ENCODE data around the gene NEUROD2. TPM values are rescaled to one million over a fixed set of nuclear protein-coding genes. Genes with fewer than 3 reads are reported as not detected.

Gene NEUROD2
- total RNA-seq, 4 donors from 2014 or later: 0.06 TPM; not detected in 3

DNA sequence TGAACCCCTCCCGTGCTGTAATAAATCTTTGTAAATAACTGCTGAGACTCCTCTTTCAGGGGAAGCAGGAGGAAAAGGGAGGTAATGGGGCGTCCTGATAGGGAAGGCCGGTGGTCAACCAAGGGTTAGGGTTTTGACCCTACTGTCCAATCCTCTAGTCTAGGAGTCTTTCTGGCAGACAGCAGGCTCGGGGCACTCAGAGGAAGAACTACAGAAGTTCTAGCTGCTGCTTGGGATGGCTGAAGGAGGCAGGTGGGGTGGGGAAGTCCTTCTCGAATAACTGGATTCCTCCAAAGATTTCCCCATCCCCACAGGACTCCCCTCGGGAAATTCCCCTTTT lies 28.8 kb upstream of the NEUROD2 start:
- DNase-seq (ENCODE audit: low spot score): no peak
- TF ChIP-seq, protein P1, sequence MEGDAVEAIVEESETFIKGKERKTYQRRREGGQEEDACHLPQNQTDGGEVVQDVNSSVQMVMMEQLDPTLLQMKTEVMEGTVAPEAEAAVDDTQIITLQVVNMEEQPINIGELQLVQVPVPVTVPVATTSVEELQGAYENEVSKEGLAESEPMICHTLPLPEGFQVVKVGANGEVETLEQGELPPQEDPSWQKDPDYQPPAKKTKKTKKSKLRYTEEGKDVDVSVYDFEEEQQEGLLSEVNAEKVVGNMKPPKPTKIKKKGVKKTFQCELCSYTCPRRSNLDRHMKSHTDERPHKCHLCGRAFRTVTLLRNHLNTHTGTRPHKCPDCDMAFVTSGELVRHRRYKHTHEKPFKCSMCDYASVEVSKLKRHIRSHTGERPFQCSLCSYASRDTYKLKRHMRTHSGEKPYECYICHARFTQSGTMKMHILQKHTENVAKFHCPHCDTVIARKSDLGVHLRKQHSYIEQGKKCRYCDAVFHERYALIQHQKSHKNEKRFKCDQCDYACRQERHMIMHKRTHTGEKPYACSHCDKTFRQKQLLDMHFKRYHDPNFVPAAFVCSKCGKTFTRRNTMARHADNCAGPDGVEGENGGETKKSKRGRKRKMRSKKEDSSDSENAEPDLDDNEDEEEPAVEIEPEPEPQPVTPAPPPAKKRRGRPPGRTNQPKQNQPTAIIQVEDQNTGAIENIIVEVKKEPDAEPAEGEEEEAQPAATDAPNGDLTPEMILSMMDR (IDR thresholded peaks at IDR 0.05): no peak
- ATAC-seq (ENCODE audit: low FRiP score): no peak

DNA sequence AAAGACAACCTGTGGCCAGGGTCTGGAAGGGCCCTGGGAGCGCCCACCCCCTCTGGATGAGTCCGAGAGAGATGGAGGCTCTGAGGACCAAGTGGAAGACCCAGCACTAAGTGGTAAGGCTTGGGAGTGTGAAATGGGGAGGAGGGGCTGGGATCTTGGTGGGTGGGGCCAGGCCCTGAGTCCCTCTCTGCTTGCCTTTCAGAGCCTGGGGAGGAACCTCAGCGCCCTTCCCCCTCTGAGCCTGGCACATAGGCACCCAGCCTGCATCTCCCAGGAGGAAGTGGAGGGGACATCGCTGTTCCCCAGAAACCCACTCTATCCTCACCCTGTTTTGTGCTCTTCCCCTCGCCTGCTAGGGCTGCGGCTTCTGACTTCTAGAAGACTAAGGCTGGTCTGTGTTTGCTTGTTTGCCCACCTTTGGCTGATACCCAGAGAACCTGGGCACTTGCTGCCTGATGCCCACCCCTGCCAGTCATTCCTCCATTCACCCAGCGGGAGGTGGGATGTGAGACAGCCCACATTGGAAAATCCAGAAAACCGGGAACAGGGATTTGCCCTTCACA lies 28.0 kb upstream of the NEUROD2 start:
- DNase-seq (ENCODE audit: low spot score) (no peak), ATAC-seq (ENCODE audit: low FRiP score) (no peak)
- TF ChIP-seq, protein P1 (IDR thresholded peaks at IDR 0.05): no peak

DNA sequence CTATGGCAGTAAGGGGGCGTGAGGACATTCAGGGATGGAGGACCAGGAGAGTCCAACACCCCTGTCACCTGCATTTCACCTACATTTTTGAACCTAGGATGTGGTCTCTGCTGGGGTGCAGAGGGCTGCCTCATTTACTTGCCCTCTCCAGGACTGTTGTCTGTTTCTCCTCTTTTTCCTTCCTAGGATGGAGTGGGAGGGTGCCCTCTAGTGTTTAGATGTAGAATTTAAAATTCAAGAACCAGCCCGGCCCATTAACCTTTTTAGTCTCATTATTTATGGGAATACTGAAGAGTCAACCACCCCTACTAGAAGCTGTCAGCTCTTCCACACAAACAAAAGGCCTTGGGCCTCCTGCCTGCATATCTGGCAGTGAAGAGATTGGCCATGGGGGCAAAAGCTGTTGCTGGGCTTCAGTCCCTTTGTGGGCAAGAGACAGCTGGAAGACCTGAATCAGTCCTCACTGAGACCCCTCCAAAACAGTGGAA lies 26.7 kb upstream of the NEUROD2 start:
- no peak for ATAC-seq (ENCODE audit: low FRiP score)
- TF ChIP-seq, protein P1 (IDR thresholded peaks at IDR 0.05): no peak
- DNase-seq (ENCODE audit: low spot score): no peak

DNA sequence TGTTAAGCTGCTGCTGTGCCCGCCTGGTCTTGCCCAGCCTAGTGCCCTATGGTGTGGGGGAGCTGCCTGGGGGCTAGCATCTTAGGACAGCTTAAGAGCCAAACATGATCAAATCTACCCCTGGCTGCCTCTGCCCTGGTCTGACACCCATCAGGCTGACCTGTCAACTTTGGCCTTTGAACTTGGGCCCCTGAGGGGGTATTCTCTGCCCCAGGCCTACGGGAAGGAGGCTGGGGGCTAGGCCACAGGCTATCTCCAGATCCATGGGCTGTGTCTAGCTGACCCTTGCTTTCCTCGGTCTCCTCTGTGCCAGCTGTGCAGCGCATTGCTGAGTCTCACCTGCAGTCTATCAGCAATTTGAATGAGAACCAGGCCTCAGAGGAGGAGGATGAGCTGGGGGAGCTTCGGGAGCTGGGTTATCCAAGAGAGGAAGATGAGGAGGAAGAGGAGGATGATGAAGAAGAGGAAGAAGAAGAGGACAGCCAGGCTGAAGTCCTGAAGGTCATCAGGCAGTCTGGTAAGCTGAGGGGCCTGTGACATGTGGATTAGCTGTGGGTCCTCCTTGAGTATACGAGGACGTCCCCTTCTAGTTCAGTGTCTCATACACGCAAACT lies 26.0 kb upstream of the NEUROD2 start:
- ATAC-seq (ENCODE audit: low FRiP score): no peak
- TF ChIP-seq, protein P1 (IDR thresholded peaks at IDR 0.05): no peak

DNA sequence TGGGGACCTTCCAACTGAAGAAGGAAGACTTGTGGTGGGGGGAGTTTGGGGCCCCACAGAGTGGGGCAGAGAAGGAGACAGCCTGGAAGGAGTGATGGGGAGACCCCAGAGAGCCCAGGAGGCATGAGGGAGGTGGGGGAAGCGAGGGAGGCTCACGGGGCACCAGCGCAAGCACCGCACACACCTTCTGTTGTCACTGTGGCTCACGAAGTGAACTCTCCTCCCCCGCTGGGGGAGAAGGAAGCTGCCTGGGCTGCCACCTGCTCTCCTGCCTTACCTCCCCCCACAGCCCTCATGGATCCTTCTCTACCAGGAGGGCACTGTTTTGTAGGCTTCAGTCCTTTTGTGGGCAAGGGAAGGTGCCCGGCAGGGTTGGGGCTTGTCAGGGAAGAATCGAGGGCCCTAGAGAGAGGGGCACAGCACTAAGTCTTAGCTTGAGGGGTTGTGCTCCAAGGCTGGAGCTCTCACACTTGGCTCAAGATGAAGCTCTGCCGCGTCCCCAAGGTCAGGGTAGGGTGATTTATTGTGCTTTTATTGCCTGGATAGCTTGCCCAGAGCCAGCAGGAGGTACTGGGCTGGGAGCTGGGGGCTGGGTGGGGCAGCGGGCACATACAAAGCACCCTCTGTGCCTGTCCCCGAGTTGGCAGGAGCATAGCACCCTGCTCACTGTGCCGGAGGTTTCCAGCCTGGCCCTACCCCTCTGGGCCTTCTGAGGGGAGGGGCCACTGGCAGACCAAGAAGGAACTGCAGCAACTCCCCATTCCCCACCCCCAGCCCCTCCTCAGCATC lies 24.6 kb upstream of the NEUROD2 start:
- DNase-seq (ENCODE audit: low spot score) (no peak), ATAC-seq (ENCODE audit: low FRiP score) (no peak)
- TF ChIP-seq, protein P1 (IDR thresholded peaks at IDR 0.05): no peak

More for the DNA sequence above, 26.0 kb upstream of the NEUROD2 start:
- DNase-seq (ENCODE audit: low spot score): no peak

DNA sequence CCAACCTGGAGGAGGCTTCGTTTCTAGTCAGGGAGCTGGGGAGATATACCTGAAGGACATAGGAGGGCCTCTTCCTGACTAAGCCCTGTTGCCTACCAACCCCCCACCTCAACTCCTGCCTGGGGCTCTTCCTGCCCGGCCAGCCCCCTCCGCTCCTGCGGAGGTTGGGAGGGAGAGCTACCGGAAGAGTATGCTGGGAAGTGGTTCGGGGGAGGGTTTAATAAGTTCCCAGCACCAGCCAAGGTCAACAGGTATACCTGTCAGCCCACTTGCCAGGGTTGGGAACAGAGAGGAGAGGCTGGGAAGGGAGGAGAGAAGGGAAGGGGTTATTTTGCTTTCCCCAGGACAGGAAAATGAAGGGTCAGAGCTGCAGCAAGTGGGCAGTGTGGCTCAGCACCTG lies 23.7 kb upstream of the NEUROD2 start:
- ATAC-seq (ENCODE audit: low FRiP score): no peak
- no peak for DNase-seq (ENCODE audit: low spot score)
- TF ChIP-seq, protein P1 (IDR thresholded peaks at IDR 0.05): no peak
